Thymus (tissue), 11 donors: Measurements from ENCODE around the gene EPG5. TPM values are rescaled to one million over a fixed set of nuclear protein-coding genes. Genes with fewer than 3 reads are reported as not detected.
A peak's percentile ranks its signal among the peaks of the same experiment; 100 is the strongest.

ENCODE experiments used
- DNase-seq, 9 donors: peaks; one replicate each; pipeline ENCODE4 v3.0.0-alpha.2; 2013; ENCODE audit warnings: low spot score in 9 of 9, low read depth in 6 of 9, missing footprints in 1 of 9
- H3K27ac ChIP-seq, 2 donors: one replicate each; pipeline ENCODE4 v1.5.1; 2013; ENCODE audit warnings: control low read depth in 1 of 2, low read depth in 1 of 2, low read length in 1 of 2, mild to moderate bottlenecking in 1 of 2, moderate library complexity in 1 of 2
- H3K27me3 ChIP-seq, 2 donors: one replicate each; pipeline ENCODE4 v1.5.1; 2013; ENCODE audit warnings: low read length in 1 of 2; ENCODE audit not compliant: control insufficient read depth in 2 of 2, insufficient read depth in 1 of 2
- H3K36me3 ChIP-seq, 2 donors: one replicate each; pipeline ENCODE4 v1.5.1; 2013; ENCODE audit warnings: low read length in 1 of 2, mild to moderate bottlenecking in 1 of 2, moderate library complexity in 1 of 2; ENCODE audit not compliant: control insufficient read depth in 2 of 2, insufficient read depth in 2 of 2
- H3K4me1 ChIP-seq, 2 donors: one replicate each; pipeline ENCODE4 v1.5.1; 2013; ENCODE audit warnings: low read length in 2 of 2; ENCODE audit not compliant: control insufficient read depth in 2 of 2, insufficient read depth in 2 of 2
- H3K4me3 ChIP-seq, 2 donors: one replicate each; pipeline ENCODE4 v1.5.1; 2013; ENCODE audit warnings: low read length in 2 of 2, control low read depth in 1 of 2, mild to moderate bottlenecking in 1 of 2
- H3K9me3 ChIP-seq, 2 donors: one replicate each; pipeline ENCODE4 v1.5.1; 2013; ENCODE audit warnings: low read length in 1 of 2, mild to moderate bottlenecking in 1 of 2; ENCODE audit not compliant: control insufficient read depth in 2 of 2, insufficient read depth in 1 of 2
- WGBS: extraction: QIAGEN DNeasy Blood & Tissue Kit; methylation state at CpG from one replicate; pipeline ENCODE4 v1.1.7; 2013; 5-methylcytosine and 5-hydroxymethylcytosine counted together
- polyA plus RNA-seq: library from polyadenylated mRNA; stranded (reverse); fragments of 200-250 nt; gene quantifications from one replicate; pipeline ENCODE4 v1.2.3, GENCODE V29; 2013
- total RNA-seq: library from RNA; stranded (reverse); fragments of 120-200 nt; gene quantifications from one replicate; pipeline ENCODE4 v1.2.4, GENCODE V29; 2013
- donor health status: healthy.

Gene EPG5
- total and polyA plus RNA-seq, 2 donors, result 10.7 to 14.9 TPM

DNA sequence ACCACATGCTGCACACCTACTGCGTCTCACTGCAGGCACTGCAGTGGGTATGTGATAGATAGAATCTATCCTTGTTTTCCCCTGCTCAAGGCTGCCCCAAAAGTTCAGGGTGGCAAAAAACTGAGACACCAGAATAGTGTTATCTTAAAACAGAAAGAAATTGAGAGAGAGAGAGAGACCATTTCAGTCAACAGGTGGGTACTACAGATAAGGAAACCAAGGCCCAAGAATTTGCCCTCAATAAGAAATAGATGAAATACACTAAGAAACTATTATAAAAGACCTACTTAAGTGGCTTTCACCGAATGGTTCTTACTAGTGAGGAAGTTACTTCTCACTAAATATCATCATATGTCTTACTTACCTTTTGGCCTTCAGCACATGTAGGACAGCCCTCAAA is 27.9 kb downstream of the EPG5 start:
- H3K4me3 ChIP-seq, result no peak overlapping the region
- no peak overlapping the region for H3K27ac ChIP-seq
- no peaks in the 10 kb centered on the region for H3K9me3 ChIP-seq
- no peaks in the 10 kb centered on the region for H3K27me3 ChIP-seq
- H3K36me3 ChIP-seq, result peaks cover 66 to 74% of the 10 kb centered on the region in 2 donors
- H3K4me1 ChIP-seq, result no peaks in the 10 kb centered on the region
- WGBS, result 95% methylated on average over 2 of the region's 2 CpGs
- no peak for DNase-seq

DNA sequence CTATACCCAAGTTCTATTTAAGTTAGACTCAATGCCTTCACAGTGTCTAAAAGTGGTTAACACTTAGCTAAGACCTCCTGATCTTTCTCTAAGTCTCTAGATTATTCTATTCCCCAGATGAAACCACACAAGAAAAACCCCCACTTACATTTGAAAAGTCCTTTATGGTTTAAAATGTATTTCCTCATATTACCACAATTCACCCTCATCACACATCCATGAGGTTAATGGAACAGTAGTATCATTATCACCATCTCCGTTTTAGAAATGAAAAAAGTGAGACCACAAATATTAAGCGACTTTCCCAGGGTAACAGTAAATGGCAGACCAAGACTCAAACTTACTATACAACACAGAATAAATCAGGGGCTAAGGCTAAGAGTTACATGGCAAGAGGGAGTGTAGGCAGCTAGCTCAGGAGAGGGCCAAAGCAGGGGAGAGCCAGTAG is 28.6 kb downstream of the EPG5 start:
- Histone ChIP-seq H3K36me3 (peaks cover 61 to 68% of the 10 kb centered on the region in 2 donors), H3K4me1 (no peaks in the 10 kb centered on the region), H3K27ac (no peak overlapping the region), H3K27me3 (no peaks in the 10 kb centered on the region), H3K9me3 (no peaks in the 10 kb centered on the region), H3K4me3 (no peak overlapping the region)
- WGBS, result 14% methylated on average over 2 of the region's 2 CpGs
- peak in 1 of 9 donors; percentile 13 for DNase-seq

DNA sequence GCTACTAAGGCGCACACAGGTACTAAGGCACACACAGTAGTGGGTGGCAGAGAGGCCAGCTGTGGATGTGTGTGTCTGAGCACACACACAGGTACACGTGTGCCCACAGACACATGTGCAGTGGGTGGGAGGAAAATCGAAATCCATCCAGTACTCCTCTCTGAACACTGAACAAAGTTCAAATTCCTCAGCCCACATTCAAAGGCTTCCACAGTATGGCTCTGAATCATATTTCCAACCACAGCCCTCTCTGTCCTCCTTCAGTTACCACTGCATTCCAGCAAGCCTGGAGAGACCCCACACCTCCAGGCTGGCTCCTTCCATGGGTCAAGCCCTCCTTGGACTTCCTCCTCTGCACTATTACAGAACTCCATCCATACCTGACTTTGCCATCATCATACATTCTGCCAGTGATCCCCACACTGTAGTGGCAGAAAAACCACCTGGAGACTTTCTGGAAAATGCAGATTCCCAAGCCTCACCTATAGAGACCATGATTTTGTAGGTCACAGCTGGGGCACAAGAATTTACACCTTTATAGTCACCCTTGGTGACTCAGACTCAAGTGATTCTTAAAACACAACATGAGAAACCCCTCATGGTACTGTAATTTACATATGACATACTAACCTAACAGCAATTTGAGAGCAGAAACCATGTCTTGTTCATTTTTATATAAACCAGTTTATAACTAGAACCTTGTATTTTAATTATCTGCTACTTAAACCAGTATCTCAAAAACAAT is 31.4 kb downstream of the EPG5 start:
- H3K27me3 ChIP-seq, result no peaks in the 10 kb centered on the region
- H3K9me3 ChIP-seq, result no peaks in the 10 kb centered on the region
- WGBS, result 86% methylated on average over 3 of the region's 3 CpGs
- H3K27ac ChIP-seq, result no peak overlapping the region
- H3K36me3 ChIP-seq, result peaks cover 43 to 53% of the 10 kb centered on the region in 2 donors
- DNase-seq, result no peak
- H3K4me1 ChIP-seq, result peaks cover 0 to 3% of the 10 kb centered on the region in 2 donors
- no peak overlapping the region for H3K4me3 ChIP-seq

DNA sequence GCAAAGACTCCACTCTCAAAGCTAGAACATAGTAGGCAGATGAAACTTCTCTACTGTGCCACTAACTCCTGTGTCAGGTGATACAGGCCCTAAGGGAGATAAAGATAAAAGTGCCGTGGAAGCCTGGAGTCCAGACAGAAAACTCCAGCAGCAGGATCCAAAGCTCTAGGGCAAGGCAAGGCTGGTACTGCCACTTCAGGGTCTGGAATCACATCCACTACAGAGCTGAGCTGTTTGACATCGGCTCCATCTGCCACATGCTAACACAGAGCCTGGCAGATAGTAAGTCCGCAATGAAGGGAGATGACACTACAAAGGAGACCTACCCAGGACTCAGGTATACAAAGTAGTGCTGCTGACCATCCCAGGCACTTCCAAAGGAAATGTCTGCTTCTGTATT is 34.4 kb downstream of the EPG5 start:
- Histone ChIP-seq H3K27me3 (no peaks in the 10 kb centered on the region), H3K36me3 (peaks cover 26 to 46% of the 10 kb centered on the region in 2 donors), H3K9me3 (no peaks in the 10 kb centered on the region), H3K27ac (no peak overlapping the region), H3K4me3 (no peak overlapping the region), H3K4me1 (peaks cover 0 to 4% of the 10 kb centered on the region in 2 donors)
- DNase-seq, result no peak
- 98% methylated on average over 3 of the region's 3 CpGs for WGBS

DNA sequence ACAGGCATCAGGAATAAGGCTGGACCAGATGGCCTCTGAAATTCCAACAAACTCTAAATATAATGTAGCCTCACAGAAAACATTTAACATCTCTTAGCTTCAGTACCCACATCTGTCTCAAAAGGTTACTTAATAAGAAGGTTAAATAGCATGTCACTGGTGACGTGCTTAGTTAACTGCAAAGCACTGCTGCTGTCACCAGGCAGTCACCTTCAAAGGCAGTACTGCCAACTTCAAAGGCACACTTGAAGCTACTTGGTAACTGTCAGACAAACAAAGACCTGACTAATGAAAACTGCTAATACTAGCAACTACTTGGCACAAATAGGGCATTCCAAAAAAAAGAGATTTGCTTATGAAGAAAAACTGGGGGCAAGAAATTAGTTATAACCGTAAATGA is 36.2 kb downstream of the EPG5 start:
- Histone ChIP-seq H3K9me3 (no peaks in the 10 kb centered on the region), H3K4me3 (no peak overlapping the region), H3K36me3 (peaks cover 27 to 51% of the 10 kb centered on the region in 2 donors), H3K27ac (no peak overlapping the region), H3K27me3 (no peaks in the 10 kb centered on the region), H3K4me1 (peaks cover 0 to 4% of the 10 kb centered on the region in 2 donors)
- peak in 6 of 9 donors; percentile 5 to 51 (median 10) for DNase-seq
- 61% methylated on average over 2 of the region's 2 CpGs for WGBS

DNA sequence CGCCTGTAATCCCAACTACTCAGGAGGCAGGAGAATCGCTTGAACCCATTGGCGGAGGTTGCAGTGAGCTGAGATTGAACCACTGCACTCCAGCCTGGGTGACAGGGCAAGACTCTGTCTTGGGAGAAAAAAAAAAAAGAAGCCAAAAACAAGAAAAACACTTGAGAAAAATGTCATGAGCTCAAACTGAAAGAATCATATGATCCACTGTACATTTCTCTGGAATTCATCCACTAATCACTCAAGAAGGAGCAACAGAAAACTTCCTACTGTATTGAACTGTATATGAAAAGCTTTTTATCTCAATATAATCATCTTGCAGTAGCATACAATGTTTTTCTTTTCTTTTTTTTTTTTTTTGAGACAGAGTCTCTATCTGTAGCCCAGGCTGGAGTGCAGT is 40.4 kb downstream of the EPG5 start:
- no peak overlapping the region for H3K27ac ChIP-seq
- H3K4me1 ChIP-seq, result peaks cover 0 to 4% of the 10 kb centered on the region in 2 donors
- DNase-seq, result no peak
- H3K27me3 ChIP-seq, result no peaks in the 10 kb centered on the region
- over 99% methylated on average over 3 of the region's 3 CpGs for WGBS
- peaks cover 36 to 68% of the 10 kb centered on the region in 2 donors for H3K36me3 ChIP-seq
- H3K9me3 ChIP-seq, result no peaks in the 10 kb centered on the region
- no peak overlapping the region for H3K4me3 ChIP-seq

DNA sequence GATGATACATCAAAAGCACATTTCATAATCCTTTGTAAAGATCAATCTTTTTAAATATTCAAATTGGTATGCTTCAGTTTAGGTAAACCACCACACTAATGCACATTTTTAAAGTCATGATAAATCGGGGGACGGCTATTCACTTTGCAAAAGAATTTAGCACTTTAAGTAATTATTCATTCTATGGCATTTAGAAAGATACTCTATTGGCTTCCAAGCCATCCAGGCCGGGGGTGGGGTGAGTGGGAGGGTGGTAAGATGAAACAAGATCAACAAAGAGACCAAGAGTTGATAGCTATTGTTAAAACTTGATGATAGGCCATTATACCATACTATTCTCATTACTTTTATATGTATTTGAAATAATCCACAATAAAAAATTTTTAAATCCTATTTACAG is 41.0 kb downstream of the EPG5 start:
- Histone ChIP-seq H3K4me1 (peaks cover 0 to 4% of the 10 kb centered on the region in 2 donors), H3K4me3 (no peak overlapping the region), H3K36me3 (peaks cover 36 to 71% of the 10 kb centered on the region in 2 donors), H3K27ac (no peak overlapping the region), H3K27me3 (no peaks in the 10 kb centered on the region), H3K9me3 (no peaks in the 10 kb centered on the region)
- DNase-seq, result no peak
- WGBS, result 97% methylated on average over 3 of the region's 3 CpGs

DNA sequence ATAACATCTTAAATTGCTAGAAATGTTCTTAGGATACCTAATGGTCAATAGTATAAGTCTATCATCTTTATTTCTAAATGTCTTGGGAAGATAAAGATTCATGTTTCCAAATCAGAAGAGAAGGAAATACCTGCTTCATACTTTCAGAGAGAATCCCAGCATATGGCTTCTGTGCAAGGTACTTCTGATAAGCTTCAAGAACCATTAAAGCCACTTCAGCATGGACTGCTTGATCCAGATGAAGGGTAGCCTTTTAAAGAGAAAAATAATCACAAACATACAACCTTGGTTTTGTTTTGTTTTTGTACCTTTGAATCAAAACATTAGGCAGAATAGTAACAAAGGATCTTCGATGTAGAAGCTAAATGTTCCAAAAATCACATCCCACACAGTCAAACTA is 44.0 kb downstream of the EPG5 start:
- H3K4me3 ChIP-seq, result no peak overlapping the region
- no peak overlapping the region for H3K27ac ChIP-seq
- no peaks in the 10 kb centered on the region for H3K4me1 ChIP-seq
- WGBS, result 100% methylated on average over 1 of the region's 1 CpG
- no peaks in the 10 kb centered on the region for H3K9me3 ChIP-seq
- H3K27me3 ChIP-seq, result no peaks in the 10 kb centered on the region
- peaks cover 37 to 67% of the 10 kb centered on the region in 2 donors for H3K36me3 ChIP-seq
- DNase-seq, result no peak

DNA sequence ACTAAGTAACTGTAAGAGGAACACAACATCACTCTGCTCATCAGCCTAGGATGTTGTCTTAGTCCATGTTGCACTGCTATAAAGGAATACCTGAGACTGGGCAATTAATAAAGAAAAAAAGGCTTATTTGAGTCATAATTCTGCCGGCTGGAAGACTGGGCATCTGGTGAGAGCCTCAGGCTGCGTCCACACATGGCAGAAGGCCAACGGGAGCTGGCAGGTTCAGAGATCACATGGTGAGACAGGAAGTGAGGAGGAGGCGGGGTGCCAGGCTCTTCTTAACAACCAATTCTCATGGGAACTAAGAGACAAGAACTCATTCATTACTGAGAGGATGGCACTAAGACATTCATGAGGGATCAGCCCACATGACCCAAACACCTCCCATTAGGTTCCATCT is 46.8 kb downstream of the EPG5 start:
- H3K4me1 ChIP-seq, result no peaks in the 10 kb centered on the region
- H3K27ac ChIP-seq, result no peak overlapping the region
- 74% methylated on average over 4 of the region's 4 CpGs for WGBS
- H3K36me3 ChIP-seq, result peaks cover 45 to 81% of the 10 kb centered on the region in 2 donors
- H3K4me3 ChIP-seq, result no peak overlapping the region
- H3K9me3 ChIP-seq, result no peaks in the 10 kb centered on the region
- DNase-seq, result no peak
- H3K27me3 ChIP-seq, result no peaks in the 10 kb centered on the region
